ENCODE measurements around the gene DCLRE1C.

DNA sequence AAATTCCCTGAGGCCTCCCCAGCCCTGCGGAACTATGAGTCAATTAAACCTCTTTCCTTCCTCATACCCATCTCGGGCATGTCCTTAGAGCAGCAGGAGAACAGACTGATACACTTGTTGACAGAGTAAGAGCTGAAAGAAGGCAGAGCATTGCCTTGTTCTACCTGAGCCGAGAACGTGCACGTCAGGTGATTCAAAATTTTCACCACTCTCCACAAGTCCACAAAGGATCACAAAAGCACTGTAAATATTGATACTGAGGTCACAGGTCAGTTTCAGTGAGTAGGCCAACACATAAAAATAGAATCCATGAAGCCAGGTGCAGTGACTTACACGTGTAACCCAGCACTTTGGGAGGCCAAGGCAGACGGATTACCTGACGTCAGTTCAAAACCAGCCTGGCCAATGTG lies 27.8 kb downstream of the DCLRE1C start:
- TF ChIP-seq, protein P1, sequence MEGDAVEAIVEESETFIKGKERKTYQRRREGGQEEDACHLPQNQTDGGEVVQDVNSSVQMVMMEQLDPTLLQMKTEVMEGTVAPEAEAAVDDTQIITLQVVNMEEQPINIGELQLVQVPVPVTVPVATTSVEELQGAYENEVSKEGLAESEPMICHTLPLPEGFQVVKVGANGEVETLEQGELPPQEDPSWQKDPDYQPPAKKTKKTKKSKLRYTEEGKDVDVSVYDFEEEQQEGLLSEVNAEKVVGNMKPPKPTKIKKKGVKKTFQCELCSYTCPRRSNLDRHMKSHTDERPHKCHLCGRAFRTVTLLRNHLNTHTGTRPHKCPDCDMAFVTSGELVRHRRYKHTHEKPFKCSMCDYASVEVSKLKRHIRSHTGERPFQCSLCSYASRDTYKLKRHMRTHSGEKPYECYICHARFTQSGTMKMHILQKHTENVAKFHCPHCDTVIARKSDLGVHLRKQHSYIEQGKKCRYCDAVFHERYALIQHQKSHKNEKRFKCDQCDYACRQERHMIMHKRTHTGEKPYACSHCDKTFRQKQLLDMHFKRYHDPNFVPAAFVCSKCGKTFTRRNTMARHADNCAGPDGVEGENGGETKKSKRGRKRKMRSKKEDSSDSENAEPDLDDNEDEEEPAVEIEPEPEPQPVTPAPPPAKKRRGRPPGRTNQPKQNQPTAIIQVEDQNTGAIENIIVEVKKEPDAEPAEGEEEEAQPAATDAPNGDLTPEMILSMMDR (IDR thresholded peaks at IDR 0.05; ENCODE audit: extremely low read depth in 1 of 2, insufficient read depth in 1 of 2, low read depth in 1 of 2, low read length in 2 of 2) = no peak
- no peak for TF ChIP-seq EZH2 (IDR thresholded peaks at IDR 0.05; ENCODE audit: borderline replicate concordance, low read depth, low read length, severe bottlenecking)
- TF ChIP-seq POLR2A (IDR thresholded peaks at IDR 0.05; ENCODE audit: low read depth, low read length) = no peak
- TF ChIP-seq, protein P2, sequence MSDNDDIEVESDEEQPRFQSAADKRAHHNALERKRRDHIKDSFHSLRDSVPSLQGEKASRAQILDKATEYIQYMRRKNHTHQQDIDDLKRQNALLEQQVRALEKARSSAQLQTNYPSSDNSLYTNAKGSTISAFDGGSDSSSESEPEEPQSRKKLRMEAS (IDR thresholded peaks at IDR 0.05; ENCODE audit: insufficient read depth, insufficient read length) = no peak
- TF ChIP-seq GATA2 (IDR thresholded peaks at IDR 0.05; ENCODE audit: insufficient read depth, insufficient read length, low read depth, low read length) = no peak

Data from endothelial cell of umbilical vein (primary cell).